Measurements from ENCODE around the gene TMEM117. TPM values are rescaled to one million over a fixed set of nuclear protein-coding genes. Genes with fewer than 3 reads are reported as not detected.
"Not testable (repeated sequence)": the region's sequence is repeated elsewhere in the genome, so short reads cannot be mapped to it uniquely, and the experiment has no call there.

Gene TMEM117
- total RNA-seq, 1 experiment from 2014 or later = 12.6 TPM

DNA sequence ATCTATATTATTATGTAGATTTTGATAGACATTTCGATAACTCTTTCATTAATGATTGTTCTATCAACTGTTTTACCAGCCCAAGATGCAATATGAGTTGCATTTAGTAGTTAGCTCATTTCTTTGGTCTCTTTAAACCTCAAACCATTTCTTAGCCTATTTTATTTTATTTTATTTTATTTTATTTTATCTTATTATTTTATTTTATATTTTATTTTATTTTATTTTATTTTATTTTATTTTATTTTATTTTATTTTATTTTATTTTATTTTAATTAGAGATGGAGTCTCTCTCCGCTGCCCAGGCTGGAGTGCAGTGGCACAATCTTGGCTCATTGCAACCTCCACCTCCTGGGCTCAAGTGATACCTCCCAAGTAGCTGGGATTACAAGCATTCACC is 191.0 kb downstream of the TMEM117 start:
- not testable (repeated sequence) for H3K36me3 ChIP-seq; H3K4me1 ChIP-seq; DNase-seq; H3K27ac ChIP-seq; H3K9me3 ChIP-seq (replicated peaks); H3K4me3 ChIP-seq; H3K27me3 ChIP-seq

DNA sequence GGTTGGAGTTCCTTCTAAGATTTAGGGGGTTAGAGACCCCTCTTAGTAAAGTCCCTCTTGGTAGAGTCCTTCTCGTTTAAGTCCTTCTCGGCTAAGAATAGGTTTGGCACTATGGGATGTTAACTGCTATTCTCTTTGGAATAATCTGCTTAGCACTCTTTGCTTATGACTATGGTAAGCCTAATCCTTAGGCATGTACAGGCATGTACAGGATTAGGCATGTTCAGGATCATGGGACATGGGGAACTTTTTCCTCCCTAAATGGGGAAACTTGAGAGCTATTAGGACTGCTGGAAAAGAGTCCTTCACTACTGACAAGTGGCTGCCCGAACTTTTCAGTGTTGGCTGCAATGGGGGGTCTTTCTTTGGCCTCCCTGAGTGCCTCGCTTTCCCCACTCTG is 193.3 kb downstream of the TMEM117 start:
- Histone ChIP-seq H3K27ac (no peak overlapping the region), H3K9me3 (replicated peaks) (0 out of 2 replicates have a peak, but pooled peaks cover 2% of the 10 kb centered on the region), H3K27me3 (no peaks in the 10 kb centered on the region), H3K36me3 (no peaks in the 10 kb centered on the region), H3K4me1 (no peaks in the 10 kb centered on the region), H3K4me3 (no peak overlapping the region)
- no peak for DNase-seq

DNA sequence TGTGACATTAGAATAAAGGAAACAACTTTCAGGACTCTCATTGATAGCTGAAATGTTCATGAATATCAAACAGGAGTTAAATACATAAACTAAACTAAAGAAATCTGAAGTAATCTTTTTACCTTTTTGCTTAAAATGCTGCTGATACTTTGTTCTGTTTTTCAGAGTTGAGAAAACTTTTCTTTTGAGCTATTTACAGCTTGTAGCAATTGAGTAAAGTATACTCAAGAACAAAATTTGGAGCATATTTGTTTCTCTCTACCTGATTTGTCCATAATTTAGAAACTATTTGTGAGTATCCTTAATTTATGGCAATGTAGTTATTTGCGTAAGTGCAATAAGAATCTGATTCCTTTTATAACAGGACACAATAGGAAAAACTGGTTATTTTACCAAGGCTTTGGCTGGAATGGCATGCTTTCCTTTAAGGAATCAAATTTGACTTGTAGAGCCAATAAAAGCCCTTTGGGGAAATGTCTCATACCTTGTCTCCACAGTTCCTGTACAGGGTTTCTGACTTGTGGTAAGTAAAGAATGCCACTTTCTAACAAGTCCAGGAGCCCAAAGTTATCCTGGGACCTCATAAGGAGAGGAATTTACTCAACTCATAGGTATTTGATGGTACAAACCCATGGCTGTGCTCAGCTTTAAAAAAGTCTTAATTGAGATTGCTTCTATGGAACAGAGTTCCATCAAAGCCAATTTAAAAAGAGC is 195.7 kb downstream of the TMEM117 start:
- Histone ChIP-seq H3K4me3 (no peak overlapping the region), H3K27ac (no peak overlapping the region)
- DNase-seq = no peak

DNA sequence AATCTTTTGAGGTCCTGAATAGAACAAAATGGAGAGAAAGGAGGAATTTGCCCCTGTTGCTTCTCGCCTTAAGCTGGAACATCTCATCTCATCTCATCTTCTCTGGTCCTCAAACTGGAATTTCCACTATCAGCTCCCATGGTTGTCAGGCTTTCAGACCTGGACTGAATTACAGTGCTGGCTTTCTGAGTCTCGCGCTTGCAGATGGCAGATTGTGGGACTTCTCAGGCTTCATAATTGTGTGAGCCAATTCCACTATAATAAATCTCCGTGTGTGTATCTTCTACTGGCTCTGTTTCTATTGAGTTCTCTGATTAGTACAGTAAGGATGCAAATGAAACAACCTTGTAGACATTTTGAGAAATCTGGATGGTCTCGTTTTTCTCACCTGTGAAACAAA is 199.0 kb downstream of the TMEM117 start:
- Histone ChIP-seq H3K27me3 (no peaks in the 10 kb centered on the region), H3K27ac (no peak overlapping the region), H3K4me3 (no peak overlapping the region), H3K36me3 (no peaks in the 10 kb centered on the region), H3K9me3 (replicated peaks) (0 out of 2 replicates have a peak, but pooled peaks cover 2% of the 10 kb centered on the region), H3K4me1 (no peaks in the 10 kb centered on the region)
- no peak for DNase-seq

More for the DNA sequence above, 195.7 kb downstream of the TMEM117 start:
- Histone ChIP-seq H3K9me3 (replicated peaks) (0 out of 2 replicates have a peak, but pooled peaks cover 2% of the 10 kb centered on the region), H3K36me3 (no peaks in the 10 kb centered on the region), H3K27me3 (no peaks in the 10 kb centered on the region), H3K4me1 (no peaks in the 10 kb centered on the region)

DNA sequence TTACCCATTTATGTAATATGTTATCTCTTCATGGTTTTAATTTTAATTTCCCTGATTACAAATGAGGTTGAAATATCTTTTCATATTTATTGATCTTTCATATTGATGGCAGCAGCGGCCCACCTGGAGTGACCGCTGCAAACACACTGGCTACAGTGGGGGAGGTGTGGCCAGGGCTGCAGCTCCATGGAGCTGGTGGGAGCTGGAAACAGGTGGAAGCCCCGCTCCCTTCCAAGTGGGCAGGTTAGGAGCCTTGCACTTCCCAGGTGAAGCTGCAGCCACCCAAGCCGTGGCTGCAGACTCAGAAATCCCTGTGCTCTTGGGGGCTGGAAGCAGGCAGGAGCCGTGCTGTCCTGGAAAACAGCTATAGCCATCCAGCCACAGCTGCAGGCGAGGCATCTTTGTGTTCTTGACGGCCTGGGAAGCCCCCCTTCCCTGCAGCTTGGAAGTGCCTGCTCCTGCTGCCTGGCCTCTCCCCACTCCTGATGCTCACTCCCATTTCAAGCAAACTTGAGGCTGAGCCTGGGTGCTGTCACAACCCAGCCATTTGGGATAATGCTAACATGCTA is 201.1 kb downstream of the TMEM117 start:
- no peaks in the 10 kb centered on the region for H3K4me1 ChIP-seq
- H3K4me3 ChIP-seq = no peak overlapping the region
- no peak overlapping the region for H3K27ac ChIP-seq
- no peaks in the 10 kb centered on the region for H3K27me3 ChIP-seq
- H3K36me3 ChIP-seq = no peaks in the 10 kb centered on the region
- no peaks in the 10 kb centered on the region for H3K9me3 ChIP-seq (replicated peaks)
- no peak for DNase-seq

DNA sequence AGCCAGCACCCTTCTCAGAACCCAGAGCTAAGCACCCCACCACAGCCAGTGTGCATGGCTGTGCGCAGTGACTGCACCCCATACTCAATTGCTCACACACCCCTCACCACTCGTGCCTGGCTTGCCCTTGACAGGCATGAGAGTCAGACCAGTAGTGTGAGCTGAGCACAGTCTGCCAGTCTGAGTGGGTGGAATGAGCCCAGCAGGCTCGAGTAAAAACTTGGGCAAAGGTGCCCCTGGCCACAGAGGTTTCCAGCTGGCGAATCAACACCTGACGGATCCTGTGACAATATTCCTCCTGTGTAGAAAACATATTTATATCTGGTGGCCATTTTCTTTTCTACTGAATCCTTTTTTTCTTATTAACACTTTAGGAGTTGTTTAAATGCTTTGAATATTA is 202.5 kb downstream of the TMEM117 start:
- Histone ChIP-seq H3K4me3 (no peak overlapping the region), H3K36me3 (no peaks in the 10 kb centered on the region), H3K27me3 (no peaks in the 10 kb centered on the region), H3K27ac (no peak overlapping the region), H3K9me3 (replicated peaks) (no peaks in the 10 kb centered on the region), H3K4me1 (no peaks in the 10 kb centered on the region)
- DNase-seq = no peak

DNA sequence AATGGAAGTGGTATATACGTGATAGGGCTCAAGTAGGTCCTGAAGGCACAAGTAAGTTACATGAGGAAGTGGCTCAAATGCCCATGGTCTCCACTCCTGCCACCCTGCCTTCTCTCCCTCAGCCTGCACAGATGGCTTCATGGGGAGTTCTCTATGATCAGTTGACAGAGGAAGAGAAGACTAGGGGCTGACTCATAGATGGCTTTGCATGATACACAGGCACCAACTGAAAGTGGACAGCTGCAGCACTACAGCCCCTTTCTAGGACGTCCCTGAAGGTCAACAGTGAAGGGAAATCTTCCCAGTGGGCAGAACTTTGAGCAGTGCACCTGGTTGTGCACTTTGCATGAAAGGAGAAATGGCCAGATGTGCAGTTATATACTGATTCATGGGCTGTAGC is 208.6 kb downstream of the TMEM117 start:
- H3K27me3 ChIP-seq; H3K27ac ChIP-seq; H3K9me3 ChIP-seq (replicated peaks); H3K36me3 ChIP-seq; H3K4me1 ChIP-seq; H3K4me3 ChIP-seq: not testable (repeated sequence)
- peak in 1 of 2 experiments; percentile 24 for DNase-seq

DNA sequence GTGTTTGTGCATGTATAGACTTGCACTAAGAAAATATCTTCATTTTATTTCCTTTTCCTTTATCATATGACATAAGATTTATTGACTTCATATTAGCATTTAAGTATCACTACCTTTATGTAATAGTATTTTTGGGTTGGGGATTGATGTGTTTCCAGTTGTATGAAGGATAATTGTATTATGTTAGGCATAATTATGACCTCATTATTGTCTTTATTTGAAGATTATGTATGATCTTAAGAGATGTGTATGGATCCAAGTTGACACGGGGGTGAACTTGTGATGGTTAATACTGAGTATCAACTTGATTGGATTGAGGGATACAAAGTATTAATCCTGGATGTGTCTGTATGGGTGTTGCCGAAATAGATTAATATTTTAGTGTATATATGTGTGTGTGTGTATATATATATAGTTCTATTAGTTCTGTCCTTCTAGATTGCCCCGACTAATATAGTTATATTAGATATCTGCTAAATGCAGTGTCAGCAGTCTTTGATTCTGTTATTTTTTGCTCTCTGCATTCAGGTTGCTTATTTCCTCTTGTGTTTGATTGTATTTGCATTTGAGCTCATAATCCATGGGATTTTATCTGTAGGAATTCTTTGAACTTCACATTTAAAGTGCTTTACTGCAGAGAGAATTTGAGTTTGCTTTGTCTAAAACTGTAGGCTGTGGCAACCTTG is 211.0 kb downstream of the TMEM117 start:
- no peak overlapping the region for H3K27ac ChIP-seq
- no peaks in the 10 kb centered on the region for H3K27me3 ChIP-seq
- no peaks in the 10 kb centered on the region for H3K4me1 ChIP-seq
- H3K4me3 ChIP-seq = no peak overlapping the region
- no peaks in the 10 kb centered on the region for H3K36me3 ChIP-seq
- no peak for DNase-seq
- H3K9me3 ChIP-seq (replicated peaks) = no peaks in the 10 kb centered on the region

DNA sequence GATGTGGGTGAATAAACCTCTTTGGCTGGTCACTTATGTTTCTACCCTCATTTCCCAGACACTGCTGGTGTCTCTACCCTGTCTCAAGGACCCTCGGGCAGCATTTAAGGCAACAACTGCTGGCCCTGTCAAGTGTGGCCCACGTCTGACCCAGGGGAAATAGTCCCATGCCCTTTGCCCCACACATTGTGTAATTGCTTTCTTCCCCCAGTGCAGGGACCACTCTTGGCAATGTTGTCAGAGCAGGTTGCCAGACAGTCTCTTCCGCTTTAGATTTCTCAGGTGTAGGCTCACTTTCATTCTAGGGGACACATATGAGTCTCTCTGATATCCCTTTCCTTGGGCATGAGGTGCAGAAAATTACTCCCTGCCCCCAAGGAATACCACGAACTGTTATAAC is 216.7 kb downstream of the TMEM117 start:
- Histone ChIP-seq H3K4me3 (no peak overlapping the region), H3K27ac (no peak overlapping the region), H3K27me3 (no peaks in the 10 kb centered on the region), H3K36me3 (no peaks in the 10 kb centered on the region), H3K9me3 (replicated peaks) (no peaks in the 10 kb centered on the region), H3K4me1 (no peaks in the 10 kb centered on the region)
- no peak for DNase-seq

DNA sequence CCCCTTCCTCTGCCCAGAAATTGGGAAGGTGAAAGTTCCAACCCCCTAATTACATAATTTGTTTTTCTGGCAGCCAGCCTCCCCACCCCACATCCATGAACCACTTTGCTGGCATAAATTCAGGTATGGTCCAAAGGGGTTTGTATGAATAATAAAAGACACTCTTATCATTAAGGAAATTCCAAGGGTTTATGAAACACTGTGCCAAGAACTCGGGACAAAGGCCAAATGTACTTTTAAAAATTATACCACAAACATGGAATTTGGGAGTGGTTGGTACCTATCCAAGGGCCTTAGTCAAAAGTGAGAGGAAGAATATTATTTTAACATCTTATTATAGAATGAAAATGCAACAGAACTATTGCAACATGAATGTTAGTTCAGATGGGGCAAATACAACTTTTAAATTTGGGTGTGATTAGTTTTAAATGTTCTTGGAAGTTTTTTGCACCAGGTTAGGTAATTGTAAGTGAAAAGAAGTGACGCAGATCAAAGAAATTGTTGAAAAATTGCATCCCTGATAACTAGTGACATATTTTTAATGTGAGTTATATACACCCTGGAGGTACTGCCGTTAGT is 217.8 kb downstream of the TMEM117 start:
- Histone ChIP-seq H3K4me3 (no peak overlapping the region), H3K36me3 (no peaks in the 10 kb centered on the region), H3K27ac (no peak overlapping the region), H3K27me3 (no peaks in the 10 kb centered on the region), H3K9me3 (replicated peaks) (no peaks in the 10 kb centered on the region), H3K4me1 (no peaks in the 10 kb centered on the region)
- DNase-seq = no peak

DNA sequence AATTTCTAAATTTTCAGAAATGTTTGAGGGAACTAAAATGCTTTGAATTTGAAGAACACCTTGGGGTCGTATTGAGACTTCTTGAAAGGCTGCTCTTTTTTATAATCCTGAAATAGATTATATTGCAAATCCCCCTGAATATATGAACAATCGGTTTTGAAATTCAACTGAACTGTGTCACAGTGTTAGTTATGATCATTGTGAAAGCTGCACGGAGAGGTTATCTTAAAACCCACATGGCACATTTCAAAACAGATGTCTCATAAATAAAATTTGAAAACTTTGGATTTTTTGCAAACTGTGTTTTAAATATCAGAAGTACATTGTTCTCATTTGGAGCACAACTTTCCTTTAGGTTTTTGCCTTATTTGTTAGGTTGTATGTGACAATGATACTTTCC is 218.4 kb downstream of the TMEM117 start:
- Histone ChIP-seq H3K4me3 (no peak overlapping the region), H3K4me1 (no peaks in the 10 kb centered on the region), H3K27me3 (no peaks in the 10 kb centered on the region), H3K36me3 (no peaks in the 10 kb centered on the region), H3K27ac (no peak overlapping the region), H3K9me3 (replicated peaks) (no peaks in the 10 kb centered on the region)
- DNase-seq = no peak

DNA sequence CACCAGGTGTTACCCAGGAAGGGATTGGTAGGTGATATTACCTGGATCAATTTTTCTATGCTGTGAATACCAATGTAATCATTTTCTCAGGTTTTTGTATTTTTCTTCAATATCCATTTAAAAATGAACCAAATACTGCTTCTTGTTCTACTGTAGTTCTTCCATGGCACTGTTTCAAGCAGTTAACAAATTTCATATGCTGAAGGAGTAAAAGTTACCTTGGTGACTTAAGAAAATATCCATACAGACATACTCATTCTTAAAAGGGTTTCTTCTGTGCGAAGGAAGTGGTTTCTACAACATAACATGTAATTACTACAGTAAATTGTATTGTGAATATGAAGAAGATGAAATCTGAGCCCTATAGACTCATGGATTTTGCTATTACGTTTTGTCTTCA is 222.5 kb downstream of the TMEM117 start:
- Histone ChIP-seq H3K4me1 (no peaks in the 10 kb centered on the region), H3K27me3 (no peaks in the 10 kb centered on the region), H3K4me3 (no peak overlapping the region), H3K9me3 (replicated peaks) (no peaks in the 10 kb centered on the region), H3K36me3 (no peaks in the 10 kb centered on the region), H3K27ac (no peak overlapping the region)
- no peak for DNase-seq

DNA sequence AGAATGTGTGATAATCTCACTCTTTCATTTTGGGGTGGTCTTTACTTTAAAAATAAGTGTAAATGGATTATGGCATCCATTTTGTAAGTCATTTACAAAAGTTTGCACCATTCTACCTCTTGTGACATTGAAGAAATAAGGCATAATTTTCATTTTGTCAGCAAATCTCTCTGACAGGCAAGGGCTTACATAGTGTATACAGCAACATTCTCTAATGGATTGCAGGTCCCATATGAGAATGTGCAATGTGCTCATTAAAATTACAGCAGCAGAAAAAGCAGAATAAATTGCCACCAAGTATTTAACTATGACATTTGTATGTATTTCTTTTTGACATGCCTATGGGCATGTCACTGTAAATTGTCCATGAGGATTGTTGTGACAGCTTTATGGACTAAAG is 223.6 kb downstream of the TMEM117 start:
- H3K9me3 ChIP-seq (replicated peaks) = no peaks in the 10 kb centered on the region
- no peaks in the 10 kb centered on the region for H3K36me3 ChIP-seq
- no peak overlapping the region for H3K27ac ChIP-seq
- H3K4me3 ChIP-seq = no peak overlapping the region
- no peaks in the 10 kb centered on the region for H3K27me3 ChIP-seq
- DNase-seq = no peak
- H3K4me1 ChIP-seq = no peaks in the 10 kb centered on the region

DNA sequence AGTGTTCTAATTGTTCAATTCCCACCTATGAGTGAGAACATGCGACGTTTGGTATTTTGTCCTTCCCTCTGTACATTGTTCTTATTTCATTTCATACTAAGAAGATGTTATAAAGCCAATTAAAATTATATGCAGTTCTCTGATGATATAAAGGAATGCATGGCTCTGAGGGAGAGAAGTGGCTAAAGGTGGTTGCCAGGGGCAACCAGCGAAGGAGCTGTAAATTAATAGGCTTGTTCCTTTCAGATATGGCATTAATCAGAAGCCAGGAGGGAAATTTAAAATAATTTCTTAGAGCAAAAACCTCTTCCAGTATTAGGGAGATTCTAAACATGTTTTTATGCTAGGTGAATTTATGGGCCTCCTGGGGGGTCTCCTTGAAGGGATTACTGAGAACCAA is 227.8 kb downstream of the TMEM117 start:
- Histone ChIP-seq H3K4me3 (no peak overlapping the region), H3K36me3 (no peaks in the 10 kb centered on the region), H3K27ac (no peak overlapping the region), H3K9me3 (replicated peaks) (no peaks in the 10 kb centered on the region), H3K27me3 (no peaks in the 10 kb centered on the region), H3K4me1 (no peaks in the 10 kb centered on the region)
- no peak for DNase-seq

DNA sequence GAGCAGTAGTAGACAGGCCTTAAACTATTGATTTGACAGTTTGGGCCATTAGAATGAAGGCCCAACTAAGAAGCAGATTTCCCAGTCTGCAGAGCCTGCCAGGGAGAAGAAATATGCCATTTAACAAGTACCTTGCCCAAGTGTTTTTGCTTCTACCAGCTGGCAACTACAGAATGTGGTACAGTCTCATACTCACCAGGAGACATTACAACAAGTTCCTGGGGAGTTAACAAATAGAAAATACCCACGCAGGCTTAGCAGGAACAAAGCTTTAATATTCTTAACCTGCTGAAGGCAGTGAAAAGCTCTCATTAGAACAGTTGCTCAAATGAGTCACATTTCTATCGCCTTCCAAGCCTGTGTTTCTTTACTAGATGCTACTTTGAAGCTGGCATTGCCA is 241.0 kb downstream of the TMEM117 start:
- H3K4me1 ChIP-seq = no peaks in the 10 kb centered on the region
- no peaks in the 10 kb centered on the region for H3K27me3 ChIP-seq
- H3K27ac ChIP-seq = no peak overlapping the region
- H3K9me3 ChIP-seq (replicated peaks) = no peaks in the 10 kb centered on the region
- no peak for DNase-seq
- no peak overlapping the region for H3K4me3 ChIP-seq
- H3K36me3 ChIP-seq = no peaks in the 10 kb centered on the region

Measured in SJCRH30 (cell line).